Choroid plexus epithelial cell (primary cell): ENCODE measurements around the gene CLPX.
A peak's percentile ranks its signal among the peaks of the same experiment; 100 is the strongest.

ENCODE experiments used
- DNase-seq: peaks from one replicate; pipeline ENCODE4 v3.0.0-alpha.2; 2010; ENCODE audit warnings: low read depth
- H3K4me3 ChIP-seq: 2 replicates; pipeline ENCODE4 v1.5.1; 2011; ENCODE audit warnings: low read depth, mild to moderate bottlenecking, control low read depth, low read length, moderate library complexity
- TF ChIP-seq, protein P1 (sequence below): conservative IDR thresholded peaks from 2 replicates; pipeline ENCODE4 v1.5.1; 2011; ENCODE audit warnings: low read depth, mild to moderate bottlenecking, control low read depth, inconsistent platforms, low read length, moderate library complexity

Gene CLPX

DNA sequence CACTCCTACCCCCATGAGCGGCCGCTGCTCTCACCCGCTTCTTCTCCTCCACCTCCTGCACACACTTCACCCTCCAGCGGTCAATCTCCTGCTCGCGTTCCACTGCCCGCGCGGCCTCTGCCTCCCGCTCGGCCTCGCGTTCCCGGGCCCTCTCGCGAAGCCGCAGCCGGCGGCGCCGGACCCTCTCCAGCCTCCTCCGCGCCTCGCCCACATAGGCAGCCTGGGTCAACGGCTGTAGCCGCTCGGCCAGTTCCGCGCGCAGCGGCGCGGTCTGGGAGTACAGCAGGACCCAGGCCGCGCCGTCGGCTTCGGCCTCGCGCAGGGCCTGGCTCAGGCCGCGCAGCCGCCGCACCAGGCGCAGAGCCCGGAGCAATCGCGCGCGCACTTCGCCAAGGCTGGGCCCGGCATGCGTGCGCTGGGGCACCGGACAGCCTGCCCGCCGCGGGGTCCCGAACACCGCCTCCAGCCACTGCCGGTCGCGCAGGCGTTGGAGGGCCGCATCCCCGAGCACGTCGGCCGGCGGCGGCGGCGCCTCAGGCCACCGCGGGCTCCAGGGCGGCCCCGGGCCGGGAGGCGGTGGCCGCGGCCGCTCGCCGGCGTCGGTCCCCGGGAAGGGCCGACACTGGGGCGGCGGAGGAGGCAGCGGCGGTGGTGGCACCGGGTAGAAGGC, 52.1 kb downstream of the CLPX start:
- peak overlapping the region; percentile 80 for H3K4me3 ChIP-seq
- TF ChIP-seq, protein P1, sequence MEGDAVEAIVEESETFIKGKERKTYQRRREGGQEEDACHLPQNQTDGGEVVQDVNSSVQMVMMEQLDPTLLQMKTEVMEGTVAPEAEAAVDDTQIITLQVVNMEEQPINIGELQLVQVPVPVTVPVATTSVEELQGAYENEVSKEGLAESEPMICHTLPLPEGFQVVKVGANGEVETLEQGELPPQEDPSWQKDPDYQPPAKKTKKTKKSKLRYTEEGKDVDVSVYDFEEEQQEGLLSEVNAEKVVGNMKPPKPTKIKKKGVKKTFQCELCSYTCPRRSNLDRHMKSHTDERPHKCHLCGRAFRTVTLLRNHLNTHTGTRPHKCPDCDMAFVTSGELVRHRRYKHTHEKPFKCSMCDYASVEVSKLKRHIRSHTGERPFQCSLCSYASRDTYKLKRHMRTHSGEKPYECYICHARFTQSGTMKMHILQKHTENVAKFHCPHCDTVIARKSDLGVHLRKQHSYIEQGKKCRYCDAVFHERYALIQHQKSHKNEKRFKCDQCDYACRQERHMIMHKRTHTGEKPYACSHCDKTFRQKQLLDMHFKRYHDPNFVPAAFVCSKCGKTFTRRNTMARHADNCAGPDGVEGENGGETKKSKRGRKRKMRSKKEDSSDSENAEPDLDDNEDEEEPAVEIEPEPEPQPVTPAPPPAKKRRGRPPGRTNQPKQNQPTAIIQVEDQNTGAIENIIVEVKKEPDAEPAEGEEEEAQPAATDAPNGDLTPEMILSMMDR, result no peak
- peak; percentile 65 for DNase-seq

DNA sequence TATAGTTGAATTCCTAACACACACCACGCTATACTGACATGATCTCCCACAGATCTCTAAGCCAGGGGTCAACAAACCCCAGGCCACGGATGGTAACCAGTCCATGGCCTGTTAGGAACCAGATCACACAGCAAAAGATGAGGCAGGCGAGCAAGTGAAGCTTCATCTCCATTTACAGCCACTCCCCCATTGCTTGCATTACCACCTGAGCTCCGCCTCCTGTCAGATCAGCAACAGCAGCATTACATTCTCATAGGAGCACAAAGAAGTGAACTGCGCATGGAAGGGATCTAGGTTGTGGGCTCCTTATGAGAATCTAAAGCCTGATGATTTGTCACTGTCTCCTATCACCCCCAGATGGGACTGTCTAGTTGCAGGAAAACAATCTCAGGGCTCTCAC, 54.2 kb downstream of the CLPX start:
- TF ChIP-seq, protein P1, result no peak
- no peak overlapping the region for H3K4me3 ChIP-seq
- peak; percentile 6 for DNase-seq

DNA sequence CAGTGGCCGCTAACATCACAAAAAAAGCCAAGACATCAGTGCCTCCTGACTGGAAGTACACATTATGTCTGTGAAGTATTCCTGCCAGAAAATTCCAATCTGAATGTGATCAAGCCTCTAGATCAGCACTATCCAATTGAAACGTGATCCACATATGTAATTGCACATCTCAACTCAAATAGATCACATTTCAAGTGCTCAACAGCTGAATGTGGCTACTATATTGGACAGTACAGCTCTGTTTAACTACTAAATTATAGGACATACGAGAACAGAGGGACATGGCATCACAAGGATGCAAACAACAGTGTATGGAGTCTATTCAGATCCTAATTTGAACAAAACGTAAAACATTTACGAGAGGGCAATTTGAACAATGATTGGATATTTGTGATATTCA, 69.6 kb downstream of the CLPX start:
- TF ChIP-seq, protein P1, result no peak
- H3K4me3 ChIP-seq, result no peak overlapping the region
- no peak for DNase-seq

DNA sequence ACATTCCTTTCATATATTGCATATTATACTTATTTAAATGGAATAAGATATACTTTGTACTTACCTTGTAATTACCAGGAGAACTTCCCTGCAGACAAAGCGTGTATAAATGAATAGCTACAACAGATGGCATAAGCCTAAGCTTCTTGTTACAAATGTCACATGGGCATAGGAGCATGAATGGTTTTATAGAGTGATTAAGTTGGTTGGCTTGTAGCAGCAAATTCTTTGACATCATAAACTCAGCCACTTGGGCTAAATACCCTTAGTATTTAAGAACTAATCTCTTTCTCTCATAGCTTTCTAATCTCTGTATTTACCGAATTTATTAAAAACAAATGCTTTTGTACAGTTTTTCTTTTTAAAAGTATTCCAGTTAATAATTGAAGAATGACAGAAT, 70.1 kb downstream of the CLPX start, which contains the start of gene UBAP1L:
UBAP1L (minus strand) TSS at position 115 of the 400 bp plus-strand sequence. CDS start 8,985 bp downstream, outside the sequence.
- H3K4me3 ChIP-seq, result no peak within 1 kb of the TSS
- DNase-seq, result no peak

DNA sequence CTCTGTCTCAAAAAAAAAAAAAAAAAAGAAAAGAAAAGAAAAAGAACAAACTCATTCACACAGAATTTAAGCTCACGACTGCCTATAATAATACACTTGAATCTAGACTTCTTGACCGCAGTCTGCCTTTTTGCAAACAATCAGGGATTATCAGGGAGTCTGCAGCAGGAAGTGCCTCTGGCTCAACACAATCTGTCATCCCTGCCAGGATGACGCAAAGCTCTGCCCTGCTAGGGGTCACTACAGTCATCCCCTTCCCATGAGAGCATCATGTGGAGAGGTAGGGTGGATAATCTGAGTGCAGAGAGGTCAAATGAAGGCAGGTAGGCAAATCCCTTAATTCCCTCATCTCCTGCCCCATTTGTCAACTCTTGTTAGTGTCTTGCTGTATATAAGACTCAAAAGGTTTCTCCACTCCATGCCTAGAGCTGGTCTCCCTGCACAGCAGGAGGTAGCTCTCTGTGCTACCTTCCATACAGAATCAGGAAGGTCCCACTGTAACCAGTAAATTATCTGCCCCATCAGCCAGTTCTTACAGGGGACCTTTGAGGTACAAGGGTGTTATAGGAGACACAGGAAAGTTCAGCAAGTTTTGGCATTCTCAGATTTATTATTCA, 74.4 kb downstream of the CLPX start:
- peak; percentile 62 for DNase-seq
- H3K4me3 ChIP-seq, result no peak overlapping the region
- TF ChIP-seq, protein P1, result no peak

More for the DNA sequence above, 70.1 kb downstream of the CLPX start, which contains the start of gene UBAP1L:
- TF ChIP-seq, protein P1, result no peak

DNA sequence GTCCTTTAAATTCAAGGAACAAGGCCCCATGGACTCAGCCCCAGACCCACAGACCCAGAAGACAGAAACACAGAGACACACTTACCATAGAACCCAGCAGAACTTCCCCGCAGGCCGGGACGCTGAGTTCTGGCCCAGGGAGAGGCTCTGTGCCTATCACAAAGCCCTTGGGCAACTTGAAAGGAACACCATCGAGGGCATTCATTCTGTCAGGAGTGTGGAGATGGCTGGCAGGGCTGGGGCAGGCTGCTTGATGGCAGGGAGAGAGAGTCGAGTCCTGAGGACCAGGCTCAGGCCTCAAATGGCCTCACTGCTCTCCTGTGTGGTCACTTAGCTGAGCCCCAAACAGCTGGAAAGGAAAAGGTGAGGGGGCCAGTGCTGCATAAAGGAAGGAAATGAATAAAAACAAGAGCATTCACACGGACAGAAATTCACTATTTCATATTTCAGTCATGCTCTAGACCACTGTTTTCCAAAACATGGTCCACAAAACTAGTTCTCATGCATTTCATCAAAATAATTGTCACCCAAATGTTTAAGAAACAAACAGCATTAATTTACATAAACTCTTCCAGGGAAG, 79.0 kb downstream of the CLPX start:
- no peak for DNase-seq
- H3K4me3 ChIP-seq, result no peak overlapping the region
- TF ChIP-seq, protein P1, result no peak
